ENCODE data around the gene HLA-DQB1. TPM values are rescaled to one million over a fixed set of nuclear protein-coding genes. Genes with fewer than 3 reads are reported as not detected.
"Not testable (repeated sequence)": the region's sequence is repeated elsewhere in the genome, so short reads cannot be mapped to it uniquely, and the experiment has no call there.

Gene HLA-DQB1
- total RNA-seq, 2 experiments from 2014 or later: 13.4 to 15.1 TPM

- H3K9me3 Mint-ChIP-seq (ENCODE audit: insufficient read depth): peaks cover 10% of the 10 kb centered on the region
- no peak overlapping the region for H3K4me3 Mint-ChIP-seq
- ChIA-PET POLR2A (no interaction called here), CTCF (interaction anchor here (0.9 kb wide), 1 partner anchor 209 kb away, joined by 3 read pairs; no protein-coding TSS in a partner anchor)
- H3K4me1 Mint-ChIP-seq (ENCODE audit: low read depth): peaks cover 14% of the 10 kb centered on the region
- DNase-seq (no peak), ATAC-seq (no peak)
- no peak overlapping the region for H3K27ac Mint-ChIP-seq
- peaks cover 21% of the 10 kb centered on the region for H3K27me3 Mint-ChIP-seq (ENCODE audit: low read depth)
- peaks cover 14% of the 10 kb centered on the region for H3K36me3 Mint-ChIP-seq (ENCODE audit: low read depth)
Observed at GRCh38 chr6:32659856-32660595, 6.4 kb downstream of the HLA-DQB1 start.

- ChIA-PET CTCF (no interaction called here), POLR2A (no interaction called here)
- Mint-ChIP-seq H3K27ac (no peak overlapping the region), H3K4me1 (ENCODE audit: low read depth) (peaks cover 10% of the 10 kb centered on the region), H3K9me3 (ENCODE audit: insufficient read depth) (peaks cover 11% of the 10 kb centered on the region), H3K4me3 (no peak overlapping the region), H3K27me3 (ENCODE audit: low read depth) (peaks cover 18% of the 10 kb centered on the region), H3K36me3 (ENCODE audit: low read depth) (peaks cover 7% of the 10 kb centered on the region)
- no peak for DNase-seq
- ATAC-seq: no peak
Observed at GRCh38 chr6:32658268-32658897, 8.1 kb downstream of the HLA-DQB1 start.

- CTCF ChIA-PET; H3K4me3 Mint-ChIP-seq; POLR2A ChIA-PET; H3K36me3 Mint-ChIP-seq (ENCODE audit: low read depth); DNase-seq; H3K27ac Mint-ChIP-seq; ATAC-seq: not testable (repeated sequence)
- Mint-ChIP-seq H3K9me3 (ENCODE audit: insufficient read depth) (peaks cover 11% of the 10 kb centered on the region), H3K27me3 (ENCODE audit: low read depth) (peaks cover 12% of the 10 kb centered on the region), H3K4me1 (ENCODE audit: low read depth) (peaks cover 10% of the 10 kb centered on the region)
Observed at GRCh38 chr6:32657819-32658218, 8.6 kb downstream of the HLA-DQB1 start.

- H3K36me3 Mint-ChIP-seq (ENCODE audit: low read depth); ATAC-seq; POLR2A ChIA-PET; H3K27ac Mint-ChIP-seq; H3K4me3 Mint-ChIP-seq; CTCF ChIA-PET; DNase-seq: not testable (repeated sequence)
- peaks cover 11% of the 10 kb centered on the region for H3K9me3 Mint-ChIP-seq (ENCODE audit: insufficient read depth)
- peaks cover 15% of the 10 kb centered on the region for H3K27me3 Mint-ChIP-seq (ENCODE audit: low read depth)
- peaks cover 10% of the 10 kb centered on the region for H3K4me1 Mint-ChIP-seq (ENCODE audit: low read depth)
Observed at GRCh38 chr6:32657329-32657728, 9.1 kb downstream of the HLA-DQB1 start.

GRCh38 chr6:32655203-32655710 is 11.2 kb downstream of the HLA-DQB1 start:
- Mint-ChIP-seq H3K36me3 (ENCODE audit: low read depth) (peaks cover 4% of the 10 kb centered on the region), H3K9me3 (ENCODE audit: insufficient read depth) (peaks cover 11% of the 10 kb centered on the region), H3K4me1 (ENCODE audit: low read depth) (peaks cover 4% of the 10 kb centered on the region), H3K4me3 (no peak overlapping the region), H3K27ac (no peak overlapping the region), H3K27me3 (ENCODE audit: low read depth) (peaks cover 12% of the 10 kb centered on the region)
- ChIA-PET CTCF (no interaction called here), POLR2A (no interaction called here)
- ATAC-seq (no peak), DNase-seq (no peak)

- Mint-ChIP-seq H3K4me1 (ENCODE audit: low read depth) (peaks cover 19% of the 10 kb centered on the region), H3K27me3 (ENCODE audit: low read depth) (peaks cover 16% of the 10 kb centered on the region), H3K27ac (no peak overlapping the region), H3K9me3 (ENCODE audit: insufficient read depth) (no peaks in the 10 kb centered on the region), H3K4me3 (no peak overlapping the region), H3K36me3 (ENCODE audit: low read depth) (no peaks in the 10 kb centered on the region)
- DNase-seq (no peak), ATAC-seq (no peak)
- CTCF ChIA-PET: interaction anchor here (1.0 to 1.3 kb wide), 3 partner anchors 8 to 46 kb away, joined by 3 read pairs; partner anchors contain the start of gene HLA-DQA1
- POLR2A ChIA-PET: no interaction called here
Observed at GRCh38 chr6:32645047-32645703, 21.3 kb downstream of the HLA-DQB1 start.

- ChIA-PET CTCF (interaction anchor here (1.0 to 1.3 kb wide), 3 partner anchors 9 to 48 kb away, joined by 3 to 6 read pairs (median 3); no protein-coding TSS in a partner anchor), POLR2A (no interaction called here)
- H3K27me3 Mint-ChIP-seq (ENCODE audit: low read depth): peaks cover 20% of the 10 kb centered on the region
- H3K9me3 Mint-ChIP-seq (ENCODE audit: insufficient read depth): no peaks in the 10 kb centered on the region
- peaks cover 19% of the 10 kb centered on the region for H3K4me1 Mint-ChIP-seq (ENCODE audit: low read depth)
- H3K27ac Mint-ChIP-seq: no peak overlapping the region
- no peak overlapping the region for H3K4me3 Mint-ChIP-seq
- H3K36me3 Mint-ChIP-seq (ENCODE audit: low read depth): no peaks in the 10 kb centered on the region
- no peak for DNase-seq
- ATAC-seq: no peak
Observed at GRCh38 chr6:32643904-32644303, 22.6 kb downstream of the HLA-DQB1 start.

GRCh38 chr6:32642720-32643106 is 23.7 kb downstream of the HLA-DQB1 start:
- H3K27ac Mint-ChIP-seq: no peak overlapping the region
- ChIA-PET POLR2A (no interaction called here), CTCF (no interaction called here)

GRCh38 chr6:32641785-32642719 is 24.4 kb downstream of the HLA-DQB1 start:
- Mint-ChIP-seq H3K27me3 (ENCODE audit: low read depth) (peaks cover 17% of the 10 kb centered on the region), H3K4me1 (ENCODE audit: low read depth) (peaks cover 22% of the 10 kb centered on the region), H3K27ac (peak overlapping the region; percentile 51)
- CTCF ChIA-PET: interaction anchor here (0.6 kb wide), 1 partner anchor 204 kb away, joined by 3 read pairs; no protein-coding TSS in a partner anchor
- H3K9me3 Mint-ChIP-seq (ENCODE audit: insufficient read depth); H3K4me3 Mint-ChIP-seq; POLR2A ChIA-PET; H3K36me3 Mint-ChIP-seq (ENCODE audit: low read depth); DNase-seq: not testable (repeated sequence)
- peak; percentile 42 for ATAC-seq

More at GRCh38 chr6:32642720-32643106, 23.7 kb downstream of the HLA-DQB1 start:
- Mint-ChIP-seq H3K9me3 (ENCODE audit: insufficient read depth) (no peaks in the 10 kb centered on the region), H3K27me3 (ENCODE audit: low read depth) (peaks cover 13% of the 10 kb centered on the region), H3K36me3 (ENCODE audit: low read depth) (no peaks in the 10 kb centered on the region), H3K4me3 (no peak overlapping the region), H3K4me1 (ENCODE audit: low read depth) (peaks cover 19% of the 10 kb centered on the region)
- ATAC-seq: no peak
- no peak for DNase-seq

- ChIA-PET CTCF (interaction anchor here (0.6 kb wide), 1 partner anchor 203 kb away, joined by 3 read pairs; no protein-coding TSS in a partner anchor), POLR2A (no interaction called here)
- Mint-ChIP-seq H3K36me3 (ENCODE audit: low read depth) (no peaks in the 10 kb centered on the region), H3K4me1 (ENCODE audit: low read depth) (peaks cover 23% of the 10 kb centered on the region), H3K27ac (no peak overlapping the region), H3K4me3 (no peak overlapping the region), H3K9me3 (ENCODE audit: insufficient read depth) (no peaks in the 10 kb centered on the region), H3K27me3 (ENCODE audit: low read depth) (peaks cover 22% of the 10 kb centered on the region)
- DNase-seq: no peak
- ATAC-seq: no peak
Observed at GRCh38 chr6:32641122-32641521, 25.3 kb downstream of the HLA-DQB1 start.

All from activated CD8-positive, alpha-beta T cell treated with anti-CD3 and anti-CD28 coated beads, Interleukin-2, amount 10 ng/mL, durations not matched to agents 7 days and 5 days (primary cell).